ENCODE results near the gene C6orf47.
"Not testable (repeated sequence)": the region's sequence is repeated elsewhere in the genome, so short reads cannot be mapped to it uniquely, and the experiment has no call there.

C6orf47 gene

GRCh38 chr6:31660381-31661261 lies at the start of gene C6orf47:
C6orf47 (minus strand) TSS chr6:31660778; CDS start chr6:31659947, 831 bp downstream.
- peak; percentile 79 for DNase-seq (ENCODE audit: low read depth)
- no peak for TF ChIP-seq CTCF (IDR thresholded peaks at IDR 0.05; ENCODE audit: insufficient read depth, low read depth, low read length, missing control alignments)
- peak within 1 kb of the TSS; percentile 96 for H3K4me3 ChIP-seq (ENCODE audit: low read length)

GRCh38 chr6:31709157-31709556 lies 48.6 kb upstream of the C6orf47 start:
- not testable (repeated sequence) for H3K4me3 ChIP-seq (ENCODE audit: low read length); DNase-seq (ENCODE audit: low read depth)

GRCh38 chr6:31708224-31708623 lies 47.6 kb upstream of the C6orf47 start:
- H3K4me3 ChIP-seq (ENCODE audit: low read length) = no peak overlapping the region
- no peak for TF ChIP-seq CTCF (IDR thresholded peaks at IDR 0.05; ENCODE audit: insufficient read depth, low read depth, low read length, missing control alignments)
- DNase-seq (ENCODE audit: low read depth) = no peak

GRCh38 chr6:31707701-31708100 lies 47.1 kb upstream of the C6orf47 start:
- TF ChIP-seq CTCF (IDR thresholded peaks at IDR 0.05; ENCODE audit: insufficient read depth, low read depth, low read length, missing control alignments) = no peak
- H3K4me3 ChIP-seq (ENCODE audit: low read length) = no peak overlapping the region
- no peak for DNase-seq (ENCODE audit: low read depth)

GRCh38 chr6:31706599-31706998 lies 46.0 kb upstream of the C6orf47 start, which contains the start of gene LY6G6F:
LY6G6F (plus strand) TSS chr6:31706866; CDS start chr6:31706907, 41 bp downstream.
- DNase-seq (ENCODE audit: low read depth) = no peak
- H3K4me3 ChIP-seq (ENCODE audit: low read length) = no peak within 1 kb of the TSS
- no peak for TF ChIP-seq CTCF (IDR thresholded peaks at IDR 0.05; ENCODE audit: insufficient read depth, low read depth, low read length, missing control alignments)

GRCh38 chr6:31705931-31706330 lies 45.4 kb upstream of the C6orf47 start:
- no peak overlapping the region for H3K4me3 ChIP-seq (ENCODE audit: low read length)
- no peak for DNase-seq (ENCODE audit: low read depth)
- no peak for TF ChIP-seq CTCF (IDR thresholded peaks at IDR 0.05; ENCODE audit: insufficient read depth, low read depth, low read length, missing control alignments)

- peak within 1 kb of the TSS; percentile 97 for H3K4me3 ChIP-seq (ENCODE audit: low read length)
- peak; percentile 99 for DNase-seq (ENCODE audit: low read depth)
- TF ChIP-seq CTCF (IDR thresholded peaks at IDR 0.05; ENCODE audit: insufficient read depth, low read depth, low read length, missing control alignments) = no peak
These were observed 42.5 kb upstream of the C6orf47 start, which contains the start of gene ABHD16A for GRCh38 chr6:31702819-31703716. ABHD16A (minus strand) TSS chr6:31703324; CDS start chr6:31703281, 43 bp downstream.
